NCI-H82 treated with DMSO at 0.1 percent for 48 hours (cell line): ENCODE results near the gene NR4A1.

ENCODE experiments used
- DNase-seq: peaks from one replicate; lab custom pipeline; 2025; ENCODE audit not compliant: unreplicated experiment; lab: John Stamatoyannopoulos, UW

Gene NR4A1

GRCh38 chr12:52018433-52019112 is 32.7 kb upstream of the NR4A1 start:
- DNase-seq: no peak

- no peak for DNase-seq
Measured at GRCh38 chr12:52019113-52019770, 32.0 kb upstream of the NR4A1 start.

GRCh38 chr12:52020539-52021336 is 30.5 kb upstream of the NR4A1 start:
- peak; percentile 54 for DNase-seq

GRCh38 chr12:52022841-52023181 is 28.4 kb upstream of the NR4A1 start:
- DNase-seq: no peak

- peak; percentile 53 for DNase-seq
Measured at GRCh38 chr12:52023182-52023975, 27.9 kb upstream of the NR4A1 start.

GRCh38 chr12:52023976-52024688 is 27.1 kb upstream of the NR4A1 start:
- no peak for DNase-seq

- DNase-seq: no peak
Measured at GRCh38 chr12:52024845-52025230, 26.4 kb upstream of the NR4A1 start.

GRCh38 chr12:52026263-52026662 is 25.0 kb upstream of the NR4A1 start:
- DNase-seq: no peak

GRCh38 chr12:52027085-52027843 is 24.0 kb upstream of the NR4A1 start:
- DNase-seq: no peak

GRCh38 chr12:52029685-52030084 is 21.6 kb upstream of the NR4A1 start:
- DNase-seq: peak; percentile 62

- no peak for DNase-seq
Measured at GRCh38 chr12:52032446-52032803, 18.8 kb upstream of the NR4A1 start.

- DNase-seq: peak; percentile 86
Measured at GRCh38 chr12:52032804-52033445, 18.3 kb upstream of the NR4A1 start.

GRCh38 chr12:52033446-52034140 is 17.6 kb upstream of the NR4A1 start:
- no peak for DNase-seq

- no peak for DNase-seq
Measured at GRCh38 chr12:52035190-52035589, 16.1 kb upstream of the NR4A1 start.

- no peak for DNase-seq
Measured at GRCh38 chr12:52035926-52036325, 15.3 kb upstream of the NR4A1 start.

- peak; percentile 38 for DNase-seq
Measured at GRCh38 chr12:52036587-52037171, 14.6 kb upstream of the NR4A1 start.

- DNase-seq: no peak
Measured at GRCh38 chr12:52037248-52037861, 13.9 kb upstream of the NR4A1 start.

- no peak for DNase-seq
Measured at GRCh38 chr12:52038447-52038846, 12.8 kb upstream of the NR4A1 start.
